MM.1S (cell line): ENCODE measurements around the gene MAP1LC3B2.

ENCODE experiments used
- CTCF ChIP-seq: fragments of 300-600 bp; sonication (generic); IDR thresholded peaks from 2 replicates; pipeline ENCODE4 v1.5.1; 2016; ENCODE audit warnings: antibody characterized with exemption, low read length, mixed read lengths
- EZH2 ChIP-seq: fragments of 300-600 bp; sonication (generic); optimal IDR thresholded peaks from 2 replicates; pipeline ENCODE3; 2017; ENCODE audit warnings: low read depth, mild to moderate bottlenecking, antibody characterized with exemption, low read length, mixed read lengths

- no peak for TF ChIP-seq CTCF
- TF ChIP-seq EZH2: no peak
Observed at GRCh38 chr12:116606397-116606796, 47.2 kb downstream of the MAP1LC3B2 start.
